ENCODE results near the gene COPS3.

The COPS3 gene

DNA sequence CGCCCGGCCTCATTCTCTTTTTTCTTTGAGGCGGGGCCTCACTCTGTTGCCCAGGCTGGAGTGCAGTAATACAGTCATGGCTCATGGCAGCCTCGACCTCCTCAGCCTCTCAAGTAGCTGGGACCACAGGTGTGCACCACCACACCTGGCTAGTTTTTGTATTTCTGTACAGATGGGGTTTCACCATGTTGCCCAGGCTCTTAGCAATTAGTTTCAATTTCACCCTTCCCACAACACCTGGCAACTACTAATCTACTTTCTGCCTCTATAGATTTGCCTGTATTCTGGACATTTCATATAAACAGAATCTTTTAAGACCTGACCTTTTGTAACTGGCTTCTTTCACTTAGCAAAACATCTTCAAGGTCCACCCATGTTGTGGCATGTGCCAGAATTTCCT, 14.1 kb upstream of the COPS3 start:
- ATAC-seq (ENCODE audit: insufficient read depth, low read depth): no peak
- H3K9ac ChIP-seq (ENCODE audit: low read depth, low read length): no peak overlapping the region
- no peaks in the 10 kb centered on the region for H3K27me3 ChIP-seq (ENCODE audit: insufficient read depth, low read length, poor library complexity)
- H3K4me2 ChIP-seq (ENCODE audit: insufficient read depth, low read length): no peak overlapping the region
- no peaks in the 10 kb centered on the region for H3K9me3 ChIP-seq (ENCODE audit: insufficient read depth, low read length, severe bottlenecking)
- no peaks in the 10 kb centered on the region for H4K20me1 ChIP-seq (ENCODE audit: insufficient read depth, low read length)
- DNase-seq: no peak
- no peaks in the 10 kb centered on the region for H3K4me1 ChIP-seq (ENCODE audit: insufficient read depth, low read length)
- no peaks in the 10 kb centered on the region for H3K79me2 ChIP-seq (ENCODE audit: insufficient read depth, low read length)
- H3K27ac ChIP-seq (ENCODE audit: low read length): no peak overlapping the region
- TF ChIP-seq EZH2 (IDR thresholded peaks at IDR 0.05; ENCODE audit: borderline replicate concordance, low read depth, low read length, severe bottlenecking): no peak
- TF ChIP-seq, protein P1, sequence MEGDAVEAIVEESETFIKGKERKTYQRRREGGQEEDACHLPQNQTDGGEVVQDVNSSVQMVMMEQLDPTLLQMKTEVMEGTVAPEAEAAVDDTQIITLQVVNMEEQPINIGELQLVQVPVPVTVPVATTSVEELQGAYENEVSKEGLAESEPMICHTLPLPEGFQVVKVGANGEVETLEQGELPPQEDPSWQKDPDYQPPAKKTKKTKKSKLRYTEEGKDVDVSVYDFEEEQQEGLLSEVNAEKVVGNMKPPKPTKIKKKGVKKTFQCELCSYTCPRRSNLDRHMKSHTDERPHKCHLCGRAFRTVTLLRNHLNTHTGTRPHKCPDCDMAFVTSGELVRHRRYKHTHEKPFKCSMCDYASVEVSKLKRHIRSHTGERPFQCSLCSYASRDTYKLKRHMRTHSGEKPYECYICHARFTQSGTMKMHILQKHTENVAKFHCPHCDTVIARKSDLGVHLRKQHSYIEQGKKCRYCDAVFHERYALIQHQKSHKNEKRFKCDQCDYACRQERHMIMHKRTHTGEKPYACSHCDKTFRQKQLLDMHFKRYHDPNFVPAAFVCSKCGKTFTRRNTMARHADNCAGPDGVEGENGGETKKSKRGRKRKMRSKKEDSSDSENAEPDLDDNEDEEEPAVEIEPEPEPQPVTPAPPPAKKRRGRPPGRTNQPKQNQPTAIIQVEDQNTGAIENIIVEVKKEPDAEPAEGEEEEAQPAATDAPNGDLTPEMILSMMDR (IDR thresholded peaks at IDR 0.05; ENCODE audit: borderline replicate concordance, extremely low read depth, low read length, poor library complexity, severe bottlenecking): no peak
- H3K4me3 ChIP-seq (ENCODE audit: low read depth in 1 of 2, low read length in 2 of 2): no peak overlapping the region
- H2AFZ ChIP-seq (ENCODE audit: low read depth, low read length): no peak overlapping the region
- no peaks in the 10 kb centered on the region for H3K36me3 ChIP-seq (ENCODE audit: insufficient read depth, low read length)

DNA sequence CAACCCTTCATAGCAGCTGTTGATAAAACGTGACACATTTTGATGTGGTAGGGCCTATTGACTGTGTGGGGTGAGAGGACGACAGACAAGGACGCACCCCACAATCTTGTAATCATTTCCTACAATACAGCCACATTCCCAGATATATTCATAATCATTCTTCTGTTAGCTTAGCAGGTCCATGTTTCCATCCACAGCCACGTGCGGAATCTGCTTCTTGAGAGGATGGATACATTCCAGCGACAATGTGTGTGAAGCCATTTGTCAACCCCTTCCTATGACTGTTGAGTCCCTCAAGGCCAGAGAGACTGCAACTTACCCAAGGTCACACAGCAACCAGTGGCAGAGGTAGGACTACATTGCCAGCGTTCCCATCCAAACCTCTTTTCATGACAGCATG, 8.7 kb upstream of the COPS3 start:
- Histone ChIP-seq H3K4me2 (ENCODE audit: insufficient read depth, low read length) (no peak overlapping the region), H3K27me3 (ENCODE audit: insufficient read depth, low read length, poor library complexity) (no peaks in the 10 kb centered on the region), H3K9ac (ENCODE audit: low read depth, low read length) (no peak overlapping the region), H2AFZ (ENCODE audit: low read depth, low read length) (no peak overlapping the region), H4K20me1 (ENCODE audit: insufficient read depth, low read length) (no peaks in the 10 kb centered on the region), H3K4me1 (ENCODE audit: insufficient read depth, low read length) (no peaks in the 10 kb centered on the region), H3K36me3 (ENCODE audit: insufficient read depth, low read length) (no peaks in the 10 kb centered on the region), H3K79me2 (ENCODE audit: insufficient read depth, low read length) (no peaks in the 10 kb centered on the region), H3K27ac (ENCODE audit: low read length) (no peak overlapping the region), H3K9me3 (ENCODE audit: insufficient read depth, low read length, severe bottlenecking) (no peaks in the 10 kb centered on the region), H3K4me3 (ENCODE audit: low read depth in 1 of 2, low read length in 2 of 2) (no peak overlapping the region)
- TF ChIP-seq, protein P1 (IDR thresholded peaks at IDR 0.05; ENCODE audit: borderline replicate concordance, extremely low read depth, low read length, poor library complexity, severe bottlenecking): no peak
- no peak for TF ChIP-seq EZH2 (IDR thresholded peaks at IDR 0.05; ENCODE audit: borderline replicate concordance, low read depth, low read length, severe bottlenecking)
- ATAC-seq (ENCODE audit: insufficient read depth, low read depth) (no peak), DNase-seq (no peak)

DNA sequence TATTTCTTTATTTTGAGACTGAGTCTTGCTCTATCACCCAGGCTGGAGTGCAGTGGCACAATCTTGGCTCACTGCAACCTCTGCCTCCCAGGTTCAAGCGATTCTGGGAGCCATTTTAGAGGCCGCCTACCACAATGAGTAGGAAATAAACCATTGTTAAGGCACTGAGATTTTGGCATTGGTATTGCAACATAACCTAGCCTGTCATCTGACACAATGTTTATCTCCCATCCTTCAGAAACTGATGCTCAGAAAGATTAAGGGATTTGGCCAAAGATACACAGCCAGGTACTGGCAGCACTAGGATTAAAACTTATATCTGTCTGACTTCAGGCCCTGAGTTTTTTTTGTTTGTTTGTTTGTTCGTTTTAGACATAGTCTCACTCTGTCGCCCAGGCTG, 8.0 kb upstream of the COPS3 start:
- H3K27me3 ChIP-seq (ENCODE audit: insufficient read depth, low read length, poor library complexity): no peaks in the 10 kb centered on the region
- no peak overlapping the region for H3K4me3 ChIP-seq (ENCODE audit: low read depth in 1 of 2, low read length in 2 of 2)
- ATAC-seq (ENCODE audit: insufficient read depth, low read depth): no peak
- H3K36me3 ChIP-seq (ENCODE audit: insufficient read depth, low read length): no peaks in the 10 kb centered on the region
- H2AFZ ChIP-seq (ENCODE audit: low read depth, low read length): no peak overlapping the region
- no peaks in the 10 kb centered on the region for H3K9me3 ChIP-seq (ENCODE audit: insufficient read depth, low read length, severe bottlenecking)
- TF ChIP-seq EZH2 (IDR thresholded peaks at IDR 0.05; ENCODE audit: borderline replicate concordance, low read depth, low read length, severe bottlenecking): no peak
- TF ChIP-seq, protein P1 (IDR thresholded peaks at IDR 0.05; ENCODE audit: borderline replicate concordance, extremely low read depth, low read length, poor library complexity, severe bottlenecking): no peak
- H3K79me2 ChIP-seq (ENCODE audit: insufficient read depth, low read length): no peaks in the 10 kb centered on the region
- DNase-seq: no peak
- no peak overlapping the region for H3K4me2 ChIP-seq (ENCODE audit: insufficient read depth, low read length)
- H3K9ac ChIP-seq (ENCODE audit: low read depth, low read length): no peak overlapping the region
- no peaks in the 10 kb centered on the region for H4K20me1 ChIP-seq (ENCODE audit: insufficient read depth, low read length)
- H3K4me1 ChIP-seq (ENCODE audit: insufficient read depth, low read length): no peaks in the 10 kb centered on the region
- H3K27ac ChIP-seq (ENCODE audit: low read length): no peak overlapping the region

DNA sequence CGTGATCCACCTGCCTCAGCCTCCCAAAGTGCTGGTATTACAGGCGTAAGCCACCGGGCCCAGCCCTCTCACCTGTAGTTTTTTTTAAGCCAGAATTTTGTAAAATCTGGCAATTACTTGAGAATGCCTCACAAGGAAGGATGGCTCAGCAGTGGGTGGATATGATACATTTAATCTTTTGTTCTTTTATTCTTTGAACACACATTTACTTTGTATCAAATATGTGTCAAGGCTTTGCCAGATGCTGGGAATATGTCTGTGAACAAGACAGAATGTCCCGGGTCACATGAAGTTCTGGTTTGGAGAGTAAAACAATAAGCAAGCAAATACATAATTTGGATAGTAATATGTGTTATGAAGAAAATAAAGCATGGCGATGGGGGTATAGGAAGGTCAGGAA, 4.9 kb upstream of the COPS3 start:
- Histone ChIP-seq H2AFZ (ENCODE audit: low read depth, low read length) (no peak overlapping the region), H3K4me2 (ENCODE audit: insufficient read depth, low read length) (no peak overlapping the region), H3K79me2 (ENCODE audit: insufficient read depth, low read length) (peaks cover under 1% of the 10 kb centered on the region; the same call in 1 of the 2 replicates), H3K9ac (ENCODE audit: low read depth, low read length) (no peak overlapping the region), H4K20me1 (ENCODE audit: insufficient read depth, low read length) (no peaks in the 10 kb centered on the region), H3K27me3 (ENCODE audit: insufficient read depth, low read length, poor library complexity) (no peaks in the 10 kb centered on the region), H3K4me1 (ENCODE audit: insufficient read depth, low read length) (peaks cover 8% of the 10 kb centered on the region), H3K36me3 (ENCODE audit: insufficient read depth, low read length) (no peaks in the 10 kb centered on the region), H3K9me3 (ENCODE audit: insufficient read depth, low read length, severe bottlenecking) (no peaks in the 10 kb centered on the region), H3K4me3 (ENCODE audit: low read depth in 1 of 2, low read length in 2 of 2) (no peak overlapping the region), H3K27ac (ENCODE audit: low read length) (no peak overlapping the region)
- DNase-seq: no peak
- no peak for ATAC-seq (ENCODE audit: insufficient read depth, low read depth)
- TF ChIP-seq, protein P1 (IDR thresholded peaks at IDR 0.05; ENCODE audit: borderline replicate concordance, extremely low read depth, low read length, poor library complexity, severe bottlenecking): no peak
- TF ChIP-seq EZH2 (IDR thresholded peaks at IDR 0.05; ENCODE audit: borderline replicate concordance, low read depth, low read length, severe bottlenecking): no peak

All from DND-41 (cell line).